ENCODE measurements around the gene ENOX1.
A peak's percentile ranks its signal among the peaks of the same experiment; 100 is the strongest.

The ENOX1 gene

GRCh38 chr13:43802511-43802910, 15.7 kb upstream of the ENOX1 start:
- Histone ChIP-seq H3K4ac (ENCODE audit: low read depth in 1 of 2, low read length in 2 of 2) (no peak overlapping the region), H2BK15ac (ENCODE audit: low read depth, poor library complexity, severe bottlenecking) (no peak overlapping the region), H3K9ac (ENCODE audit: low read length) (no peak overlapping the region), H4K8ac (ENCODE audit: low read length) (no peak overlapping the region), H3K4me3 (ENCODE audit: insufficient read depth in 1 of 2, low read depth in 1 of 2, low read length in 2 of 2) (no peak overlapping the region), H3K4me1 (ENCODE audit: control insufficient read depth, insufficient read depth, low read depth, low read length) (peaks cover 2% of the 10 kb centered on the region), H3K4me2 (ENCODE audit: low read length, poor library complexity, severe bottlenecking) (no peak overlapping the region), H2BK120ac (ENCODE audit: low read depth, low read length) (no peak overlapping the region), H2BK12ac (ENCODE audit: low read length in 2 of 2) (no peak overlapping the region), H3K9me3 (ENCODE audit: control insufficient read depth, low read length) (no peaks in the 10 kb centered on the region), H3K36me3 (ENCODE audit: control insufficient read depth in 1 of 2, insufficient read depth in 2 of 2, low read depth in 1 of 2, low read length in 2 of 2) (no peaks in the 10 kb centered on the region), H3K14ac (ENCODE audit: low read length in 2 of 2) (no peak overlapping the region), H2AK5ac (ENCODE audit: low read length, severe bottlenecking) (no peak overlapping the region), H4K91ac (ENCODE audit: low read length) (no peak overlapping the region), H2AFZ (ENCODE audit: low read depth, low read length) (no peak overlapping the region), H3K18ac (ENCODE audit: low read depth in 1 of 2, low read length in 2 of 2) (no peak overlapping the region), H2BK5ac (ENCODE audit: low read depth, low read length, poor library complexity, severe bottlenecking) (no peak overlapping the region), H3K27ac (ENCODE audit: low read length, poor library complexity, severe bottlenecking) (no peak overlapping the region), H3K79me1 (replicated peaks; ENCODE audit: low read length, poor library complexity, severe bottlenecking) (no peaks in the 10 kb centered on the region), H3K23ac (ENCODE audit: low read length in 2 of 2) (no peak overlapping the region), H3K27me3 (ENCODE audit: control insufficient read depth in 1 of 2, insufficient read depth in 1 of 2, low read length in 2 of 2) (no peaks in the 10 kb centered on the region)
- DNase-seq: no peak

GRCh38 chr13:43800828-43801227, 14.1 kb upstream of the ENOX1 start:
- Histone ChIP-seq H3K18ac (ENCODE audit: low read depth in 1 of 2, low read length in 2 of 2) (no peak overlapping the region), H3K27me3 (ENCODE audit: control insufficient read depth in 1 of 2, insufficient read depth in 1 of 2, low read length in 2 of 2) (no peaks in the 10 kb centered on the region), H3K9me3 (ENCODE audit: control insufficient read depth, low read length) (no peaks in the 10 kb centered on the region), H3K36me3 (ENCODE audit: control insufficient read depth in 1 of 2, insufficient read depth in 2 of 2, low read depth in 1 of 2, low read length in 2 of 2) (no peaks in the 10 kb centered on the region), H3K4ac (ENCODE audit: low read depth in 1 of 2, low read length in 2 of 2) (no peak overlapping the region), H3K79me1 (replicated peaks; ENCODE audit: low read length, poor library complexity, severe bottlenecking) (no peaks in the 10 kb centered on the region), H2BK15ac (ENCODE audit: low read depth, poor library complexity, severe bottlenecking) (no peak overlapping the region), H3K27ac (ENCODE audit: low read length, poor library complexity, severe bottlenecking) (no peak overlapping the region), H4K8ac (ENCODE audit: low read length) (no peak overlapping the region), H3K4me2 (ENCODE audit: low read length, poor library complexity, severe bottlenecking) (no peak overlapping the region), H2AK5ac (ENCODE audit: low read length, severe bottlenecking) (no peak overlapping the region), H3K14ac (ENCODE audit: low read length in 2 of 2) (no peak overlapping the region), H2BK120ac (ENCODE audit: low read depth, low read length) (no peak overlapping the region), H3K4me3 (ENCODE audit: insufficient read depth in 1 of 2, low read depth in 1 of 2, low read length in 2 of 2) (no peak overlapping the region), H2AFZ (ENCODE audit: low read depth, low read length) (no peak overlapping the region), H3K4me1 (ENCODE audit: control insufficient read depth, insufficient read depth, low read depth, low read length) (peaks cover 2% of the 10 kb centered on the region), H2BK12ac (ENCODE audit: low read length in 2 of 2) (no peak overlapping the region), H3K9ac (ENCODE audit: low read length) (no peak overlapping the region), H3K23ac (ENCODE audit: low read length in 2 of 2) (no peak overlapping the region), H4K91ac (ENCODE audit: low read length) (no peak overlapping the region), H2BK5ac (ENCODE audit: low read depth, low read length, poor library complexity, severe bottlenecking) (no peak overlapping the region)
- 50% methylated on average over 2 of the region's 3 CpGs for WGBS
- DNase-seq: no peak

- no peaks in the 10 kb centered on the region for H3K36me3 ChIP-seq (ENCODE audit: control insufficient read depth in 1 of 2, insufficient read depth in 2 of 2, low read depth in 1 of 2, low read length in 2 of 2)
- no peak overlapping the region for H3K4me2 ChIP-seq (ENCODE audit: low read length, poor library complexity, severe bottlenecking)
- no peaks in the 10 kb centered on the region for H3K27me3 ChIP-seq (ENCODE audit: control insufficient read depth in 1 of 2, insufficient read depth in 1 of 2, low read length in 2 of 2)
- H3K9ac ChIP-seq (ENCODE audit: low read length): no peak overlapping the region
- H2AFZ ChIP-seq (ENCODE audit: low read depth, low read length): no peak overlapping the region
- H4K8ac ChIP-seq (ENCODE audit: low read length): no peak overlapping the region
- no peak overlapping the region for H2BK5ac ChIP-seq (ENCODE audit: low read depth, low read length, poor library complexity, severe bottlenecking)
- H2BK12ac ChIP-seq (ENCODE audit: low read length in 2 of 2): no peak overlapping the region
- WGBS: 95% methylated on average over 4 of the region's 4 CpGs
- H2AK5ac ChIP-seq (ENCODE audit: low read length, severe bottlenecking): no peak overlapping the region
- H3K4ac ChIP-seq (ENCODE audit: low read depth in 1 of 2, low read length in 2 of 2): no peak overlapping the region
- no peak overlapping the region for H2BK15ac ChIP-seq (ENCODE audit: low read depth, poor library complexity, severe bottlenecking)
- H3K18ac ChIP-seq (ENCODE audit: low read depth in 1 of 2, low read length in 2 of 2): no peak overlapping the region
- peak; percentile 4 for DNase-seq
- no peak overlapping the region for H4K91ac ChIP-seq (ENCODE audit: low read length)
- H3K4me3 ChIP-seq (ENCODE audit: insufficient read depth in 1 of 2, low read depth in 1 of 2, low read length in 2 of 2): no peak overlapping the region
- H3K9me3 ChIP-seq (ENCODE audit: control insufficient read depth, low read length): no peaks in the 10 kb centered on the region
- H3K27ac ChIP-seq (ENCODE audit: low read length, poor library complexity, severe bottlenecking): no peak overlapping the region
- H3K23ac ChIP-seq (ENCODE audit: low read length in 2 of 2): no peak overlapping the region
- H2BK120ac ChIP-seq (ENCODE audit: low read depth, low read length): no peak overlapping the region
- no peaks in the 10 kb centered on the region for H3K4me1 ChIP-seq (ENCODE audit: control insufficient read depth, insufficient read depth, low read depth, low read length)
- H3K79me1 ChIP-seq (replicated peaks; ENCODE audit: low read length, poor library complexity, severe bottlenecking): no peaks in the 10 kb centered on the region
- no peak overlapping the region for H3K14ac ChIP-seq (ENCODE audit: low read length in 2 of 2)
Observed at GRCh38 chr13:43799191-43799590, 12.4 kb upstream of the ENOX1 start.

GRCh38 chr13:43797869-43798268, 11.1 kb upstream of the ENOX1 start:
- H3K4me3 ChIP-seq (ENCODE audit: insufficient read depth in 1 of 2, low read depth in 1 of 2, low read length in 2 of 2): no peak overlapping the region
- H3K27me3 ChIP-seq (ENCODE audit: control insufficient read depth in 1 of 2, insufficient read depth in 1 of 2, low read length in 2 of 2): no peaks in the 10 kb centered on the region
- no peak overlapping the region for H2BK15ac ChIP-seq (ENCODE audit: low read depth, poor library complexity, severe bottlenecking)
- H2BK5ac ChIP-seq (ENCODE audit: low read depth, low read length, poor library complexity, severe bottlenecking): no peak overlapping the region
- no peak overlapping the region for H2BK120ac ChIP-seq (ENCODE audit: low read depth, low read length)
- DNase-seq: no peak
- H3K4ac ChIP-seq (ENCODE audit: low read depth in 1 of 2, low read length in 2 of 2): no peak overlapping the region
- WGBS: 90% methylated on average over 2 of the region's 3 CpGs
- H3K9me3 ChIP-seq (ENCODE audit: control insufficient read depth, low read length): no peaks in the 10 kb centered on the region
- H3K23ac ChIP-seq (ENCODE audit: low read length in 2 of 2): no peak overlapping the region
- no peak overlapping the region for H3K27ac ChIP-seq (ENCODE audit: low read length, poor library complexity, severe bottlenecking)
- no peak overlapping the region for H2BK12ac ChIP-seq (ENCODE audit: low read length in 2 of 2)
- no peak overlapping the region for H4K8ac ChIP-seq (ENCODE audit: low read length)
- H2AK5ac ChIP-seq (ENCODE audit: low read length, severe bottlenecking): no peak overlapping the region
- H3K9ac ChIP-seq (ENCODE audit: low read length): no peak overlapping the region
- H4K91ac ChIP-seq (ENCODE audit: low read length): no peak overlapping the region
- no peak overlapping the region for H3K18ac ChIP-seq (ENCODE audit: low read depth in 1 of 2, low read length in 2 of 2)
- H3K36me3 ChIP-seq (ENCODE audit: control insufficient read depth in 1 of 2, insufficient read depth in 2 of 2, low read depth in 1 of 2, low read length in 2 of 2): no peaks in the 10 kb centered on the region
- no peak overlapping the region for H3K14ac ChIP-seq (ENCODE audit: low read length in 2 of 2)
- no peak overlapping the region for H3K4me2 ChIP-seq (ENCODE audit: low read length, poor library complexity, severe bottlenecking)
- H3K79me1 ChIP-seq (replicated peaks; ENCODE audit: low read length, poor library complexity, severe bottlenecking): no peaks in the 10 kb centered on the region
- no peak overlapping the region for H2AFZ ChIP-seq (ENCODE audit: low read depth, low read length)
- H3K4me1 ChIP-seq (ENCODE audit: control insufficient read depth, insufficient read depth, low read depth, low read length): no peaks in the 10 kb centered on the region

Measured in mesenchymal stem cell (in vitro differentiated cells and primary cell).